Stimulated activated memory B cell treated with anti-CD40 and anti-IgM and Interleukin-4, amounts not matched to agents 10 μg/mL and 1 μg/mL and 100 μg/mL, for 72 hours (primary cell): ENCODE data around the gene RAB7B.
"Not testable (repeated sequence)": the region's sequence is repeated elsewhere in the genome, so short reads cannot be mapped to it uniquely, and the experiment has no call there.

Experiments used
- ATAC-seq: fragments of 150-1000 bp; cut with Tn5 transposase; 2 replicates; pipeline ENCODE4 v1.10.0; 2021
- H3K27ac Mint-ChIP-seq: one replicate; pipeline ENCODE4 v1.8.0; 2022; ENCODE audit warnings: mild to moderate bottlenecking, mixed read lengths
- H3K27me3 Mint-ChIP-seq: one replicate; pipeline ENCODE4 v1.8.0; 2022; ENCODE audit warnings: mixed read lengths
- H3K36me3 Mint-ChIP-seq: one replicate; pipeline ENCODE4 v1.8.0; 2022; ENCODE audit warnings: mixed read lengths
- H3K4me1 Mint-ChIP-seq: one replicate; pipeline ENCODE4 v1.8.0; 2022; ENCODE audit warnings: mixed read lengths
- H3K4me3 Mint-ChIP-seq: one replicate; pipeline ENCODE4 v1.8.0; 2022; ENCODE audit warnings: mild to moderate bottlenecking, moderate library complexity, mixed read lengths
- H3K9me3 Mint-ChIP-seq: one replicate; pipeline ENCODE4 v1.8.0; 2022; ENCODE audit warnings: mixed read lengths

The RAB7B gene, protein sequence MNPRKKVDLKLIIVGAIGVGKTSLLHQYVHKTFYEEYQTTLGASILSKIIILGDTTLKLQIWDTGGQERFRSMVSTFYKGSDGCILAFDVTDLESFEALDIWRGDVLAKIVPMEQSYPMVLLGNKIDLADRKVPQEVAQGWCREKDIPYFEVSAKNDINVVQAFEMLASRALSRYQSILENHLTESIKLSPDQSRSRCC

GRCh38 chr1:206002871-206003801, at the start of gene RAB7B:
TSS of gene RAB7B (minus strand) at chr1:206003395. CDS start at chr1:205994135, 9,260 bp downstream.
- no peak for ATAC-seq
- Mint-ChIP-seq H3K36me3 (no peaks in the 10 kb centered on the region), H3K4me1 (peaks cover 13% of the 10 kb centered on the region), H3K27ac (no peak within 1 kb of the TSS), H3K9me3 (no peaks in the 10 kb centered on the region), H3K27me3 (no peaks in the 10 kb centered on the region), H3K4me3 (no peak within 1 kb of the TSS)

DNA sequence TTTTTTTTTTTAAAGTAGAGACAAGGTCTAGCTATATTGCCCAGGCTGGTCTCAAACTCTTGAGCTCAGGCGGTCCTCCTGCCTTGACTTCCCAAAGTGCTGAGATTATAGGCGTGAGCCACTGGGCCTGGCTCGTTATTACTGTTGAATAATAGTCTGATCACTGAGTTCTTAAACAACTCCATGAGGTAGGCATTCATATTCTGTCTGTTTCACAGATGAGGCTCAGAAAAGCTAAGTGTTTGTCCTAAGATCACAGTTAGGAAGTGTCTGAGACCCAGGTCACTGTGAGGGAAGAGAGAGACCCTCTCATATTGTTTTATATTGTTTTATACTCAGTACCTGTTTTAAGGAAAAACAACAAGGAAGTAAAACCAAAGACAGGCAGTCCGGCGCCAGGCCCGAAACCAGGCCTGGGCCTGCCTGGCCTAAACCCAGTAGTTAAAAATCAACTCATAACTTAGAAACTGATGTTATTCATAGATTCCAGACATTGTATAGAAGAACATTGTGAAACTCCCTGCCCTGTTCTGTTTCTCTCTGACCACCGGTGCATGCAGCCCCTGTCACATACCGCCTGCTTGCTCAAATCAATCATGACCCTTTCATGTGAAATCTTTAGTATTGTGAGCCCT, 49.2 kb upstream of the RAB7B start:
- peaks cover 50% of the 10 kb centered on the region for H3K36me3 Mint-ChIP-seq
- not testable (repeated sequence) for ATAC-seq, H3K27me3 Mint-ChIP-seq, H3K9me3 Mint-ChIP-seq
- peaks cover 86% of the 10 kb centered on the region for H3K4me1 Mint-ChIP-seq
- peak overlapping the region; percentile 84 for H3K4me3 Mint-ChIP-seq
- peak overlapping the region; percentile 94 for H3K27ac Mint-ChIP-seq

DNA sequence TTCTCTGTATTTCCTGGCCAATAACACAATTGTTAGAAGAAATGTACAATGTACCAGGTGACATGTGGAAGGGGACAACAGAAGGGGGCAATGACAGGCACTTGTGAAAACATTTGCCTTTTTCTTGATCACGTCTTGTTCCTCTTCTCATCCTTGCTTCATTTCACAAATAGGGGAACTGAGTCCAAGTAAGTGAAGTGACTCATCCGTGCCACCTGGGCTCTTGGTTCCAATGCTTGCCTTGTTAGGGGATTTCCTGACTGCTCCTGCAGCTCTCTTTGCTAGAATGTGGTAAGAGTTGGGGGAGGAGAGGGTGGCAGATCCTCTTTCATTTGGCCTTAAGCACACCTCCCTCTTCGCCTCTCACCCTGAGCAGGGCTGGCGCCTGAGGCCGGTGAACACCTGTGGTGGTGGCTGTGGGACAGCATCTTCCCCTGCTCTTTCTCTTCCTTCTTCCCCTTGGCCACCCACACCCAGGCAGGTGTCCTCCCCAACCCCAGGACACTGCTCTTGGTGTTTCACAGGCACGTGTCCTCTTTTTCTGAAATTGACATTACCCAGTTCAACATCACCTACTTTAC, 47.5 kb upstream of the RAB7B start:
- peaks cover 82% of the 10 kb centered on the region for H3K4me1 Mint-ChIP-seq
- peak; percentile 97 for ATAC-seq
- peak overlapping the region; percentile 94 for H3K27ac Mint-ChIP-seq
- H3K36me3 Mint-ChIP-seq = peaks cover 34% of the 10 kb centered on the region
- H3K27me3 Mint-ChIP-seq = no peaks in the 10 kb centered on the region
- H3K4me3 Mint-ChIP-seq = peak overlapping the region; percentile 11
- no peaks in the 10 kb centered on the region for H3K9me3 Mint-ChIP-seq

DNA sequence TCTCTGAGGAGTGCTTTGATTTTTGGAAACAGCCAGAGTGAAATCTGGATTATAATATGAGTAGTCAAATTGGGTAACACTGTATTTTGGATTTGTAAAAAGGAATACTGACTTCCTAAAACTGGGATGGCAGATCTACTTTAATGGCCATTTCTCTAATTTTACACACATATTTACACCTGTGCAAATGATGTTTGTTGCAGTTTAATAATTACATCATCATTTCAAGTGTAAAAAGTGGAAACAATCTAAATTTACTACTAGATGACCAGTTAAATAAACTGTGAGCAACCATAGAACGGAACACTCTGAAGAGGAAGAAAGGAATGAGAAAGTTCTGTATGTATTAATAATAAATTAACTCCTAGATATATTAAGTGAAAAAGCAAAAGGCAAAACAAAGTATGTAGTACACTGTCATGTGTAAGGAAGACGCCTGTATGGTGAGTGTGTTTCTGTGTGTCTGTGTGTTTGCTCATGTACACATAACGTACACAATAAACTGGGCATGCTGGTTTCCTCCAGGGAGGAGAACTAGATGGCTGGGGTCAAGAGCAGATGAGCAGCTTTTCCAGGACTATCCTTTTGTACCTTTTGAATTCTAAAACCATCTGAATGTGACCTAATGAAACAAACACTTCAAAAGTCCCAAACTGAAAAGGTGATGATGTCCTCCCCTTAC, 46.9 kb upstream of the RAB7B start:
- ATAC-seq = no peak
- no peaks in the 10 kb centered on the region for H3K27me3 Mint-ChIP-seq
- no peak overlapping the region for H3K4me3 Mint-ChIP-seq
- H3K36me3 Mint-ChIP-seq = peaks cover 29% of the 10 kb centered on the region
- no peaks in the 10 kb centered on the region for H3K9me3 Mint-ChIP-seq
- peaks cover 75% of the 10 kb centered on the region for H3K4me1 Mint-ChIP-seq
- H3K27ac Mint-ChIP-seq = peak overlapping the region; percentile 94

DNA sequence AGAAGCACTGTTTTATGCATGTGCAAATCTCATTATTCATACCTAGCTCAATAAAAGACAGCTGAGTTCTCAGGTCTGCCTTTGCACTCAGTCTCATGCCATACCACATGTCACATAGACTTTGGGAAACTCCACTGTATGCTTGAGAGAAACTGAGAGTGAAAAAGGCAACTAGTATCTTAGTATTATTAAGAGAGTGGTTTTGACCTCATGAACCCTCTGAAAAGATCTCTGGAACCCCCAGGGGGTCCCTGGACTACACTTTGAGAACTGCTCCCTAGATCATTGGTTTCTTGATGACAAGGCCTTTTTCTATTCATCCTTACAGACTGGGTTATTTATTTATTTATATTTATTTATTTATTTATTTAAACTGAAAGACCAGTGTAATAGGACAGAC, 46.1 kb upstream of the RAB7B start:
- Mint-ChIP-seq H3K27ac (peak overlapping the region; percentile 94), H3K4me3 (no peak overlapping the region), H3K4me1 (peaks cover 72% of the 10 kb centered on the region), H3K36me3 (peaks cover 26% of the 10 kb centered on the region), H3K9me3 (no peaks in the 10 kb centered on the region), H3K27me3 (no peaks in the 10 kb centered on the region)
- ATAC-seq = peak; percentile 67

DNA sequence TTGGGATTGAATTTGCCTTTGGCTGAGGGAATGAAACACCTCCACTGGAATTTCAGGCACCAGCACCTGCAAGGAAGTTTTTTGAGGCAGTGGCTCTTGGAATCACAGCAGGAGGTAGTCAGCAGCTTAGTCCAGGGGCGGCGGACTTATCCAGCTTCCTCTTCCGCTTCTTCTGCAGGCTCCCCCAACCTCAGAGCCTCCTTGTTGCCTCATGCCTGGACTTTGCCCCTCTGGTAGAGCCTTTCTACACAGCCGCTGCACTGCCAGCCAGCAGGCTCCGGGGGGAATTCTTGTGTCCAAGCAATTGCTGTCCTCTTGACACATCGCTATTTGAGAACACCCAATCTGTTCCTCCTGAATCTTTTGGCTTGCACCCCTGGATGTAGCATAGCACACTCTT, 45.4 kb upstream of the RAB7B start:
- H3K4me1 Mint-ChIP-seq = peaks cover 66% of the 10 kb centered on the region
- H3K27ac Mint-ChIP-seq = peak overlapping the region; percentile 94
- H3K4me3 Mint-ChIP-seq = peak overlapping the region; percentile 37
- no peak for ATAC-seq
- no peaks in the 10 kb centered on the region for H3K9me3 Mint-ChIP-seq
- H3K27me3 Mint-ChIP-seq = no peaks in the 10 kb centered on the region
- H3K36me3 Mint-ChIP-seq = peaks cover 20% of the 10 kb centered on the region

DNA sequence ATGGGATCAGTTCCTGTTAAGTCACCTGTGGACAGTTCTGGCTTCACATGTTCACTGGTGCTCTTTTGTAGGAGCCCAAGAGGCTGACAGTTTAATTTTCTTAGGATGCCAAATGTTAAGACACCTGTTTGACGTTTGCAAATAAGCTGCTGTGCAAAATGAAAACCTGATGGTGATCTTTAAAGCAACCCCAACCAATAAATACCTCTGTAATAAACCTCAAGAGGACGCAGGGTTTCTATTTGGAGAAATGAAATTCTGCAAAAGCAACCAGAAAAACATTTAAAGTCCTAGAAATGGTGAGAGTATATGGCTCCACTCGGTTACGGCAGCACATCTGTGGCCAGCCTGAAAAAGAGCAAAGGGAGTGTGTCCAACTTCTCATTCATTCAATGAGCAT, 44.1 kb upstream of the RAB7B start:
- Mint-ChIP-seq H3K36me3 (peaks cover 12% of the 10 kb centered on the region), H3K4me1 (peaks cover 61% of the 10 kb centered on the region), H3K27ac (peak overlapping the region; percentile 94), H3K27me3 (no peaks in the 10 kb centered on the region), H3K9me3 (no peaks in the 10 kb centered on the region), H3K4me3 (no peak overlapping the region)
- peak; percentile 25 for ATAC-seq

DNA sequence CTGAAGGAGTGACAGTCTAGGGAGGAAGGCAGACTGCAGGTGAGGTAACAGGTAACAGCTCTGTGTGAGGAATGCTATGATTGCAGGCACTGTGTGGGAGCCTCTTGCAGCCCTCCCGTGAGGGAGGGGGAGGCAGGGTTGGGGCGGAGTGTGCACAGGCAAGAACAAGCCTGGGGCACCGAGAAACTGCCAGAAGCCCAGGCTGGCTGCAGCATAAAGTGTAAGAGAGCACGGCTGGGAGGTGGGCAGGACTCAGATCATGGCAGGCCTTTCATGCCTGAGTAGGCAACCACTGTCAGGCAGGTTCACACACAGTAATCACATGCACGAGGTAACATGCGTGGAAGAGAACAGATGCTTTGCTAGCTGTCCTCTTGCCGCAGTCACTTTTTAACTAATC, 38.4 kb upstream of the RAB7B start:
- Mint-ChIP-seq H3K36me3 (peaks cover 24% of the 10 kb centered on the region), H3K27ac (peak overlapping the region; percentile 95), H3K9me3 (no peaks in the 10 kb centered on the region), H3K4me1 (peaks cover 65% of the 10 kb centered on the region), H3K4me3 (peak overlapping the region; percentile 32), H3K27me3 (no peaks in the 10 kb centered on the region)
- ATAC-seq = peak; percentile 97

DNA sequence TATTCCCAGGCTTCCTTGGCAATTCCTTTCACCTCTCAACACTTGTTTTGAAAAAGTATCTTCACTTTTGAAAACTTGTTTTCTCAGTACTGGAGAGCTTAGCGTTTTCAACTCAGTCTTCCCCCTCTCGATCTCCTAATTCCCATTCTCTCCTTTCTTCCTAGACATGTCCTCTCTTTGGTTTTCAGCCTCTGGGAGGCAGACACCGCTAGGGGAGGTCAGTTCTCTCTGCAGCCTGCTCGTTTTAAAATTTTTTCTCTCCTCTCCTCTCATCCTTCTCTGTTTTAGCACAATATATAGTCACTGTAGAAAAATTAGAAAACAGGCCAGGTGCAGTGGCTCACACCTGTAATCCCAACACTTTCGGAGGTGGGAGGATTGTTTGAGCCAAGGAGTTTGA, 37.1 kb upstream of the RAB7B start:
- peak overlapping the region; percentile 60 for H3K4me3 Mint-ChIP-seq
- H3K9me3 Mint-ChIP-seq = no peaks in the 10 kb centered on the region
- H3K27me3 Mint-ChIP-seq = no peaks in the 10 kb centered on the region
- no peak for ATAC-seq
- H3K36me3 Mint-ChIP-seq = peaks cover 24% of the 10 kb centered on the region
- peak overlapping the region; percentile 95 for H3K27ac Mint-ChIP-seq
- H3K4me1 Mint-ChIP-seq = peaks cover 71% of the 10 kb centered on the region

DNA sequence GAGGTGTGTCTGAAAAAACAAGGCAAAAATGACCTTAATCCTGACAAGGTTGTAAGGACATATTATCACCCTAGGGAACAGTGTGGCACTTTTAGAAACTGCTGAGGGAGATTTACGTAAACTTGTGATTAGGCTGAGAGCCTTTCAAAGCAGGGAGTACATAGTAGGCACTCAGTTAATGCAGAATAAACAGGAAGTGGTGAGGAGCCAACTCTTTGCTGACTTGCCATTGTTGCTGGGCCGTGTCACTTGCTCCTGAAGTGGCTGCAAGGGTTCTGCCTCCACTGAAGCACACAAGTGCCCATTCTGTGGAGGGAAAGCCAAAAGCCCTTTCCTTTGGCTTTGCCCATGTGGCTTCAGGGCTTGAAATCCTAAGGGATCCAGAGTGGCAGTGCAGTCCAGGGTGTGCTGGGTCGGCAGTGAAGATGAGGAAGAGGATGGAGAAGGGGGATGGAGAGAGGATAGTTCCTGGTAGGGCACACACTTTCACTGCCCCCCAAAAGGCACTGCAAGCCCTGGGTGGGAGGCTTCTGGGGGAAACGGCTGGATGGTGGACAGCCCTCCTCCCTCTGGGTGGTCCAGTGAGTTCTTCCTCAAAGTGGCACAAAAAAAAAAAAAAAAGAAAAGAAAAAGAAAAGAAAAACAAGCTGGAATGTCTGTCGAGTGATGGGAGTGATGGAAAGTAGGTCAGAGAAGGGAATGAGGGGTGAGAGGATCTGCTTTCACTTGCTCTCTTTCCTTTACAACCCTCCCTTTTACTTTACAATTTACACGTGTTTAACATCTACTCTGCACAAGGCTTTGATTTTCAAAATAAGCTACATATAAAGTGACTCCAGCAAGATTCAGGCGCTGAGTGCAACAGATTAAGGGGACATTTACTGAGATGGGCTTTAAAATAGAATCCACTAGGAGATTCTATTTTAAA, 36.1 kb upstream of the RAB7B start:
- H3K27ac Mint-ChIP-seq = peak overlapping the region; percentile 95

GRCh38 chr1:206037581-206037980, 34.4 kb upstream of the RAB7B start:
- Mint-ChIP-seq H3K27me3 (no peaks in the 10 kb centered on the region), H3K9me3 (no peaks in the 10 kb centered on the region), H3K4me3 (peak overlapping the region; percentile 81), H3K4me1 (peaks cover 90% of the 10 kb centered on the region), H3K27ac (peak overlapping the region; percentile 95), H3K36me3 (peaks cover 24% of the 10 kb centered on the region)
- no peak for ATAC-seq

More for the DNA sequence above, 36.1 kb upstream of the RAB7B start:
- Mint-ChIP-seq H3K9me3 (no peaks in the 10 kb centered on the region), H3K4me1 (peaks cover 80% of the 10 kb centered on the region), H3K36me3 (peaks cover 24% of the 10 kb centered on the region), H3K27me3 (no peaks in the 10 kb centered on the region), H3K4me3 (peak overlapping the region; percentile 81)
- ATAC-seq = peak; percentile 52

GRCh38 chr1:206036663-206037455, 33.7 kb upstream of the RAB7B start:
- H3K9me3 Mint-ChIP-seq = no peaks in the 10 kb centered on the region
- H3K27me3 Mint-ChIP-seq = no peaks in the 10 kb centered on the region
- H3K36me3 Mint-ChIP-seq = peaks cover 24% of the 10 kb centered on the region
- peak overlapping the region; percentile 81 for H3K4me3 Mint-ChIP-seq
- peaks cover 95% of the 10 kb centered on the region for H3K4me1 Mint-ChIP-seq
- peak overlapping the region; percentile 95 for H3K27ac Mint-ChIP-seq
- peak; percentile 77 for ATAC-seq

DNA sequence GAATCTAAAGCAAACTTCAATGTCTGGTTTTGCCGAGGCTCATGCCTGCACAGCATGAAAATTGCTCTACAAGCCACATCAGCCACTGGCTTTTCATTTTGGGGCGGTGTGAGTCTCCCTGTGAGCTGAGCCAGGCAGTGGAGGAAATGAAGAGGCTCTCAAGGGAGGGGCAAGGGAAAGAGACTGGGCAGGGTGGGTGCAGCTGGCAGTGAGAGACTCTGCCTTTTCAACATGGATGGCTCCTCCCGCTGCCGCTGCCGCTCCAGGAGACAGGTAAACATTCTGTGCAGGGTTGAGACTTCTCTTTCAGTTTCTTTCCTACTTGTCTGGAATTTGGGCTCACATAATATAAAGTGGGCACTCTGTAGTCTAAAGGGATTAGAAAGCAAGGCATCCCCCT, 31.8 kb upstream of the RAB7B start:
- H3K9me3 Mint-ChIP-seq = no peaks in the 10 kb centered on the region
- peaks cover 87% of the 10 kb centered on the region for H3K4me1 Mint-ChIP-seq
- peak overlapping the region; percentile 92 for H3K4me3 Mint-ChIP-seq
- peak overlapping the region; percentile 95 for H3K27ac Mint-ChIP-seq
- H3K36me3 Mint-ChIP-seq = peaks cover 9% of the 10 kb centered on the region
- no peaks in the 10 kb centered on the region for H3K27me3 Mint-ChIP-seq
- peak; percentile 77 for ATAC-seq
